H1 (cell line): ENCODE results near the gene AOPEP. TPM values are rescaled to one million over a fixed set of nuclear protein-coding genes. Genes with fewer than 3 reads are reported as not detected.

Experiments
- CTCF ChIA-PET: fragments of 300-600 bp; sonication (Branson Sonifier 250); formaldehyde crosslinking; loops from one replicate; lab custom pipeline; 2021; ENCODE audit not compliant: partially characterized antibody; lab: Charles Lee
- POLR2A ChIA-PET: fragments of 300-600 bp; sonication (Branson Sonifier 250); formaldehyde crosslinking; loops from one replicate; lab custom pipeline; 2021; ENCODE audit warnings: inconsistent platforms; ENCODE audit not compliant: partially characterized antibody; lab: Charles Lee
- DNase-seq, 2 experiments: peaks; one replicate each; pipeline versions ENCODE4 v3.0.0 to v3.0.0-alpha.2; 2010 to 2022; ENCODE audit warnings: low spot score in 2 of 2, low read depth in 1 of 2, mixed read lengths in 1 of 2
- FAIRE-seq: peaks from 2 replicates; lab custom pipeline; 2011; peaks lifted over from hg19 to GRCh38; lab: Jason Lieb, UNC
- H2AFZ ChIP-seq: 2 replicates; pipeline ENCODE4 v1.8.1; 2012; ENCODE audit warnings: low read length, inconsistent platforms
- H2AK5ac ChIP-seq: 2 replicates; pipeline ENCODE4 v1.6.1; 2013; ENCODE audit warnings: low read depth, low read length
- H2BK120ac ChIP-seq: replicated peaks from 2 replicates; pipeline ENCODE3; 2013; ENCODE audit warnings: low read depth, low read length, inconsistent platforms
- H2BK12ac ChIP-seq: 2 replicates; pipeline ENCODE4 v1.6.1; 2013; ENCODE audit warnings: low read depth, low read length
- H2BK15ac ChIP-seq: 2 replicates; pipeline ENCODE4 v1.6.1; 2013; ENCODE audit warnings: low read length
- H2BK20ac ChIP-seq: 2 replicates; pipeline ENCODE4 v1.6.1; 2013; ENCODE audit warnings: low read length
- H2BK5ac ChIP-seq: 2 replicates; pipeline ENCODE4 v1.6.1; 2013; ENCODE audit warnings: low read depth, low read length
- H3K14ac ChIP-seq: 2 replicates; pipeline ENCODE4 v1.6.1; 2013; ENCODE audit warnings: inconsistent platforms; ENCODE audit not compliant: insufficient read length
- H3K18ac ChIP-seq: 2 replicates; pipeline ENCODE4 v1.6.1; 2013; ENCODE audit warnings: low read length; ENCODE audit errors: extremely low read depth
- H3K23ac ChIP-seq: 2 replicates; pipeline ENCODE4 v1.6.1; 2013; ENCODE audit warnings: inconsistent platforms; ENCODE audit not compliant: insufficient read length
- H3K23me2 ChIP-seq: 2 replicates; pipeline ENCODE4 v1.6.1; 2013; ENCODE audit warnings: low read depth, low read length
- H3K27ac ChIP-seq: 2 replicates; pipeline ENCODE4 v1.6.1; 2011; ENCODE audit warnings: low read depth, low read length, inconsistent platforms
- H3K27me3 ChIP-seq, 4 experiments: replicated peaks in 1 of 4; 1 replicate in 1 of 4; 2 replicates in 3 of 4; pipeline versions ENCODE4 v1.6.1 to v1.8.1; 2011 to 2013; ENCODE audit warnings: low read length in 3 of 4, mild to moderate bottlenecking in 3 of 4, inconsistent platforms in 2 of 4, mixed read lengths in 2 of 4, moderate library complexity in 1 of 4; ENCODE audit not compliant: control insufficient read depth in 3 of 4, insufficient read depth in 3 of 4; ENCODE audit errors: extremely low read depth in 1 of 4
- H3K36me3 ChIP-seq, 4 experiments: 2 replicates each; pipeline versions ENCODE4 v1.6.1 to v1.8.1; 2011 to 2013; ENCODE audit warnings: mild to moderate bottlenecking in 4 of 4, low read length in 3 of 4, moderate library complexity in 2 of 4, control low read depth in 1 of 4, inconsistent platforms in 1 of 4; ENCODE audit not compliant: insufficient read depth in 4 of 4, control insufficient read depth in 2 of 4
- H3K4ac ChIP-seq: replicated peaks from 2 replicates; pipeline ENCODE3; 2013; ENCODE audit warnings: low read length, low read depth, mixed read lengths, inconsistent platforms; ENCODE audit not compliant: insufficient read length
- H3K4me1 ChIP-seq, 4 experiments: replicated peaks in 1 of 4; 1 replicate in 1 of 4; 2 replicates in 3 of 4; pipeline versions ENCODE4 v1.6.1 to v1.8.1; 2011 to 2013; ENCODE audit warnings: low read length in 3 of 4, inconsistent platforms in 2 of 4, mixed read lengths in 1 of 4; ENCODE audit not compliant: insufficient read depth in 4 of 4, control insufficient read depth in 3 of 4
- H3K4me2 ChIP-seq, 2 experiments: 2 replicates each; pipeline versions ENCODE4 v1.6.1 to v1.8.1; 2011 to 2013; ENCODE audit warnings: low read depth in 2 of 2, low read length in 2 of 2, control low read depth in 1 of 2, inconsistent platforms in 1 of 2, mild to moderate bottlenecking in 1 of 2; ENCODE audit not compliant: insufficient read depth in 1 of 2
- H3K4me3 ChIP-seq, 4 experiments: fragments of 200-600, 300-600 bp in 1 of 4; sonication (generic), shearing (Covaris generic), sonication (Bioruptor Twin) in 1 of 4; 2 replicates each; pipeline versions ENCODE4 v1.5.1 to v1.8.1; 2011 to 2016; ENCODE audit warnings: low read length in 4 of 4, low read depth in 3 of 4, control low read depth in 2 of 4, inconsistent platforms in 2 of 4, mild to moderate bottlenecking in 2 of 4, mixed read lengths in 1 of 4, moderate library complexity in 1 of 4; ENCODE audit not compliant: insufficient read depth in 2 of 4; ENCODE audit errors: extremely low read depth in 1 of 4
- H3K56ac ChIP-seq: replicated peaks from 2 replicates; pipeline ENCODE3; 2013; ENCODE audit warnings: low read depth, mild to moderate bottlenecking, mixed read lengths, low read length, inconsistent platforms; ENCODE audit not compliant: insufficient read length
- H3K79me1 ChIP-seq: 2 replicates; pipeline ENCODE4 v1.6.1; 2013; ENCODE audit warnings: low read depth, low read length, control low read depth
- H3K79me2 ChIP-seq, 2 experiments: 2 replicates each; pipeline versions ENCODE4 v1.6.1 to v1.8.1; 2012 to 2013; ENCODE audit warnings: low read length in 2 of 2, mild to moderate bottlenecking in 2 of 2, inconsistent platforms in 1 of 2; ENCODE audit not compliant: insufficient read depth in 2 of 2, control insufficient read depth in 1 of 2
- H3K9ac ChIP-seq, 4 experiments: replicated peaks in 1 of 4; 1 replicate in 1 of 4; 2 replicates in 3 of 4; pipeline versions ENCODE4 v1.6.1 to v1.8.1; 2011 to 2013; ENCODE audit warnings: low read depth in 3 of 4, low read length in 3 of 4, control low read depth in 2 of 4, mild to moderate bottlenecking in 2 of 4, moderate library complexity in 2 of 4, inconsistent platforms in 1 of 4; ENCODE audit errors: extremely low read depth in 1 of 4
- H3K9me3 ChIP-seq, 2 experiments: 2 replicates each; pipeline versions ENCODE4 v1.6.1 to v1.8.1; 2012 to 2013; ENCODE audit warnings: mild to moderate bottlenecking in 2 of 2, moderate library complexity in 2 of 2, control low read depth in 1 of 2, inconsistent platforms in 1 of 2, low read depth in 1 of 2, low read length in 1 of 2, mixed read lengths in 1 of 2; ENCODE audit not compliant: insufficient read depth in 2 of 2
- H4K20me1 ChIP-seq, 2 experiments: replicated peaks in 1 of 2; 2 replicates each; pipeline versions ENCODE3 to v1.8.1; 2011 to 2013; ENCODE audit warnings: inconsistent platforms in 2 of 2, low read length in 2 of 2, mild to moderate bottlenecking in 1 of 2; ENCODE audit not compliant: insufficient read depth in 2 of 2, control insufficient read depth in 1 of 2
- H4K5ac ChIP-seq: 2 replicates; pipeline ENCODE4 v1.6.1; 2013; ENCODE audit warnings: low read length, low read depth, mixed read lengths, inconsistent platforms; ENCODE audit not compliant: insufficient read length
- H4K8ac ChIP-seq: 2 replicates; pipeline ENCODE4 v1.8.0; 2013; ENCODE audit warnings: mild to moderate bottlenecking, moderate library complexity, low read length, inconsistent platforms; ENCODE audit not compliant: insufficient read depth; ENCODE audit errors: extremely low read depth
- H4K91ac ChIP-seq: replicated peaks from 2 replicates; pipeline ENCODE3; 2013; ENCODE audit warnings: low read length, mixed read lengths, inconsistent platforms; ENCODE audit not compliant: insufficient read length
- GABPA ChIP-seq: IDR thresholded peaks from 2 replicates; pipeline ENCODE4 v1.6.1; 2011; ENCODE audit warnings: mild to moderate bottlenecking, low read length, moderate library complexity, borderline replicate concordance; ENCODE audit not compliant: insufficient read depth
- KDM5A ChIP-seq: fragments of 200-600 bp; IDR thresholded peaks from 2 replicates; pipeline ENCODE4 v1.7.1; 2012; ENCODE audit warnings: mild to moderate bottlenecking, low read length, inconsistent platforms, mixed read lengths
- MAX ChIP-seq: IDR thresholded peaks from 2 replicates; pipeline ENCODE4 v1.6.1; 2012; ENCODE audit warnings: inconsistent platforms
- NRF1 ChIP-seq: IDR thresholded peaks from 2 replicates; pipeline ENCODE4 v1.6.1; 2011; ENCODE audit warnings: mild to moderate bottlenecking, low read depth, low read length, improper control_type of control experiment
- SP4 ChIP-seq: IDR thresholded peaks from 2 replicates; pipeline ENCODE4 v1.6.1; 2012; ENCODE audit warnings: low read length, inconsistent platforms
- YY1 ChIP-seq: IDR thresholded peaks from 2 replicates; pipeline ENCODE4 v1.6.1; 2011; ENCODE audit warnings: low read depth, mild to moderate bottlenecking, low read length
- WGBS, 2 experiments: shearing (Covaris generic) in 1 of 2; methylation state at CpG; one replicate each; pipeline versions ENCODE4 v1.1.6 to v1.1.7; 2013 to 2015; ENCODE audit warnings: low lambda C conversion rate in 2 of 2, mixed read lengths in 2 of 2, inconsistent platforms in 1 of 2, low coverage in 1 of 2, missing lambda C conversion rate in 1 of 2; ENCODE audit not compliant: insufficient replicate concordance in 2 of 2, insufficient coverage in 1 of 2, insufficient read length in 1 of 2; ENCODE audit errors: extremely low coverage in 1 of 2, missing lambda C conversion rate in 1 of 2; 5-methylcytosine and 5-hydroxymethylcytosine counted together
- polyA plus RNA-seq, 7 experiments: library from polyadenylated mRNA; depleted of rRNA in 3 of 7; stranded (reverse) in 5 of 7; unstranded in 2 of 7; fragments of >200 nt in 5 of 7; fragments of 200-250 nt in 2 of 7; gene quantifications; 1 replicate in 5 of 7; 2 replicates in 1 of 7; 4 replicates in 1 of 7; pipeline versions ENCODE4 v1.2.1 to v1.2.3, GENCODE V29; 2011 to 2013; ENCODE audit warnings: missing spikeins in 2 of 7, mixed read lengths in 2 of 7
- total RNA-seq: library from RNA; stranded (reverse); fragmentation: NEBNext Ultra II Directional; extraction: Animal tissue kit (Norgen Biotek cat#: 25700); gene quantifications from 2 replicates; pipeline ENCODE4 v1.2.1, GENCODE V29; 2021

Gene AOPEP
- total and polyA plus RNA-seq, 2 of the 8 experiments (the other 6 are each of a cell fraction or from before 2014, with no cell fraction given), result 6.1 to 14.3 TPM

- Histone ChIP-seq H3K4me3 (no peak overlapping the region), H3K56ac (no peak overlapping the region), H3K4me1 (no peaks in the 10 kb centered on the region), H3K18ac (no peak overlapping the region), H4K8ac (no peak overlapping the region), H2AK5ac (no peak overlapping the region), H3K27me3 (no peaks in the 10 kb centered on the region), H3K27ac (no peak overlapping the region), H3K79me2 (no peaks in the 10 kb centered on the region), H2BK120ac (no peak overlapping the region), H3K14ac (no peak overlapping the region), H4K5ac (no peak overlapping the region), H2AFZ (no peak overlapping the region), H2BK5ac (no peak overlapping the region), H3K9me3 (no peaks in the 10 kb centered on the region), H2BK15ac (no peak overlapping the region), H3K23me2 (no peaks in the 10 kb centered on the region), H4K91ac (no peak overlapping the region), H2BK20ac (no peak overlapping the region), H4K20me1 (no peaks in the 10 kb centered on the region), H3K9ac (no peak overlapping the region), H3K23ac (no peak overlapping the region), H3K79me1 (no peaks in the 10 kb centered on the region; the same call in 1 of the 2 replicates), H3K4ac (no peak overlapping the region), H3K4me2 (no peak overlapping the region), H3K36me3 (peaks cover 0 to 3% (median 0%) of the 10 kb centered on the region in 4 experiments; a peak in 2 of 8 replicates), H2BK12ac (no peak overlapping the region)
- CTCF ChIA-PET, result interaction anchor here (0.7 to 1.2 kb wide), 2 partner anchors 110 to 235 kb away, joined by 3 read pairs; no protein-coding TSS in a partner anchor
- no peak for TF ChIP-seq SP4
- no peak for TF ChIP-seq KDM5A
- TF ChIP-seq YY1, result no peak
- TF ChIP-seq MAX, result no peak
- TF ChIP-seq NRF1, result no peak
- TF ChIP-seq GABPA, result no peak
- POLR2A ChIA-PET, result no interaction called here
- FAIRE-seq (no peak), DNase-seq (no peak)
- WGBS, 2 experiments, result 100% methylated on average over 1 of the region's 1 CpG; no CpG with 5 or more reads in 1 of the 2 experiments
Observed at GRCh38 chr9:95017062-95017461, 290.6 kb downstream of the AOPEP start.
